Activated B cell treated with CpG ODN at 0.5 μM for 24 hours (primary cell): ENCODE data around the gene EPB41. TPM values are rescaled to one million over a fixed set of nuclear protein-coding genes. Genes with fewer than 3 reads are reported as not detected.

Experiments used
- ATAC-seq: fragments of 200-7000 bp; cut with Tn5 transposase; one replicate; pipeline ENCODE4 v1.10.0; 2021; ENCODE audit warnings: low read depth, mild to moderate bottlenecking, moderate library complexity
- CTCF ChIA-PET: fragments of 350-600 bp; sonication (Branson Sonifier 250); formaldehyde crosslinking; loops from one replicate; lab custom pipeline; 2021; ENCODE audit warnings: antibody characterized with exemption; lab: Charles Lee
- POLR2A ChIA-PET: fragments of 350-600 bp; sonication (Branson Sonifier 250); formaldehyde crosslinking; loops from one replicate; lab custom pipeline; 2021; ENCODE audit warnings: antibody characterized with exemption; lab: Charles Lee
- DNase-seq: peaks from one replicate; pipeline ENCODE4 v3.0.0; 2022
- H3K27ac Mint-ChIP-seq: one replicate; pipeline ENCODE4 v1.8.0; 2020; ENCODE audit warnings: mixed read lengths
- H3K27me3 Mint-ChIP-seq: one replicate; pipeline ENCODE4 v1.8.0; 2021; ENCODE audit warnings: mixed read lengths
- H3K36me3 Mint-ChIP-seq: one replicate; pipeline ENCODE4 v1.8.0; 2021; ENCODE audit warnings: low read depth, mixed read lengths
- H3K4me1 Mint-ChIP-seq: one replicate; pipeline ENCODE4 v1.8.0; 2021; ENCODE audit warnings: mixed read lengths
- H3K4me3 Mint-ChIP-seq: one replicate; pipeline ENCODE4 v1.8.0; 2020; ENCODE audit warnings: mild to moderate bottlenecking, mixed read lengths
- H3K9me3 Mint-ChIP-seq: one replicate; pipeline ENCODE4 v1.8.0; 2020; ENCODE audit warnings: mixed read lengths
- CTCF ChIP-seq: fragments of 200-600 bp; IDR thresholded peaks from one replicate; pipeline ENCODE4 v1.8.0; 2022; ENCODE audit warnings: antibody characterized with exemption, mild to moderate bottlenecking
- intact Hi-C: fragments of 100-400 bp; cut with micrococcal nuclease; formaldehyde crosslinking; loops from one replicate; pipeline ENCODE4 v1.15.1; 2024
- total RNA-seq: library from RNA; stranded (reverse); gene quantifications from 2 replicates; pipeline ENCODE4 v1.2.3, GENCODE V29; 2022

Gene EPB41
- total RNA-seq, 1 donor from 2014 or later, result 73.8 TPM

- no peak for ATAC-seq
- Mint-ChIP-seq H3K36me3 (peaks cover 28% of the 10 kb centered on the region), H3K9me3 (no peaks in the 10 kb centered on the region), H3K4me3 (no peak overlapping the region), H3K27ac (peak overlapping the region; percentile 54), H3K4me1 (peaks cover 24% of the 10 kb centered on the region), H3K27me3 (no peaks in the 10 kb centered on the region)
- ChIA-PET CTCF (interaction anchor here (0.9 kb wide), 1 partner anchor 48 kb away, joined by 5 read pairs; no protein-coding TSS in a partner anchor), POLR2A (interaction anchor here (0.6 to 0.7 kb wide), 2 partner anchors 20 to 100 kb away, joined by 3 to 5 read pairs; no protein-coding TSS in a partner anchor)
- intact Hi-C loops, result loop anchor here (5.0 kb wide), 1 partner anchor 58 kb away; no protein-coding TSS in a partner anchor
- no peak for DNase-seq
- no peak for TF ChIP-seq CTCF
These were observed 71.1 kb downstream of the EPB41 start for GRCh38 chr1:28985427-28985826.

GRCh38 chr1:28986306-28986910 is 72.0 kb downstream of the EPB41 start:
- DNase-seq, result no peak
- ATAC-seq, result no peak
- POLR2A ChIA-PET, result interaction anchor here (0.5 to 1.1 kb wide), 6 partner anchors 28 to 342 kb away, joined by 3 read pairs; no protein-coding TSS in a partner anchor
- intact Hi-C loops, result loop anchor here (5.0 kb wide), 1 partner anchor 59 kb away; no protein-coding TSS in a partner anchor
- Mint-ChIP-seq H3K36me3 (peaks cover 32% of the 10 kb centered on the region), H3K4me3 (peak overlapping the region; percentile 67), H3K9me3 (no peaks in the 10 kb centered on the region), H3K27me3 (no peaks in the 10 kb centered on the region), H3K4me1 (peaks cover 24% of the 10 kb centered on the region), H3K27ac (peak overlapping the region; percentile 83)
- CTCF ChIA-PET, result interaction anchor here (0.6 to 1.0 kb wide), 3 partner anchors 13 to 109 kb away, joined by 3 read pairs; no protein-coding TSS in a partner anchor
- TF ChIP-seq CTCF, result no peak

- TF ChIP-seq CTCF, result no peak
- ATAC-seq, result no peak
- no peaks in the 10 kb centered on the region for H3K27me3 Mint-ChIP-seq
- no peaks in the 10 kb centered on the region for H3K4me1 Mint-ChIP-seq
- no peak overlapping the region for H3K27ac Mint-ChIP-seq
- H3K9me3 Mint-ChIP-seq, result no peaks in the 10 kb centered on the region
- intact Hi-C loops, result no loop called here
- no peak overlapping the region for H3K4me3 Mint-ChIP-seq
- no peak for DNase-seq
- ChIA-PET POLR2A (no interaction called here), CTCF (no interaction called here)
- H3K36me3 Mint-ChIP-seq, result peaks cover 54% of the 10 kb centered on the region
These were observed 88.4 kb downstream of the EPB41 start for GRCh38 chr1:29002792-29003191.

- Mint-ChIP-seq H3K4me3 (no peak overlapping the region), H3K36me3 (peaks cover 60% of the 10 kb centered on the region), H3K27me3 (no peaks in the 10 kb centered on the region), H3K4me1 (no peaks in the 10 kb centered on the region), H3K27ac (no peak overlapping the region), H3K9me3 (no peaks in the 10 kb centered on the region)
- ChIA-PET POLR2A (no interaction called here), CTCF (no interaction called here)
- DNase-seq (no peak), ATAC-seq (no peak)
- TF ChIP-seq CTCF, result no peak
- intact Hi-C loops, result no loop called here
These were observed 89.9 kb downstream of the EPB41 start for GRCh38 chr1:29004288-29004687.

- no peaks in the 10 kb centered on the region for H3K9me3 Mint-ChIP-seq
- H3K27ac Mint-ChIP-seq, result no peak overlapping the region
- DNase-seq (no peak), ATAC-seq (no peak)
- CTCF ChIA-PET, result no interaction called here
- TF ChIP-seq CTCF, result no peak
- POLR2A ChIA-PET, result no interaction called here
- H3K36me3 Mint-ChIP-seq, result peaks cover 58% of the 10 kb centered on the region
- no peak overlapping the region for H3K4me3 Mint-ChIP-seq
- H3K4me1 Mint-ChIP-seq, result no peaks in the 10 kb centered on the region
- no peaks in the 10 kb centered on the region for H3K27me3 Mint-ChIP-seq
- intact Hi-C loops, result no loop called here
These were observed 90.4 kb downstream of the EPB41 start for GRCh38 chr1:29004798-29005197.
